ENCODE measurements around the gene CARD10. TPM values are rescaled to one million over a fixed set of nuclear protein-coding genes. Genes with fewer than 3 reads are reported as not detected.

The CARD10 gene
- total and polyA plus RNA-seq, 2 of the 8 experiments (the other 6 are each of a cell fraction or from before 2014, with no cell fraction given): 13.5 to 14.4 TPM

GRCh38 chr22:37515901-37516300, 3.3 kb downstream of the CARD10 start:
- H2BK120ac ChIP-seq (replicated peaks; ENCODE audit: low read depth, low read length): no peak overlapping the region
- no peak overlapping the region for H3K4me3 ChIP-seq (ENCODE audit: extremely low read depth in 1 of 4, insufficient read depth in 2 of 4, low read depth in 3 of 4, low read length in 4 of 4)
- H2AK5ac ChIP-seq (ENCODE audit: low read depth, low read length): no peak overlapping the region; the same call in 1 of the 2 replicates
- no peak for FAIRE-seq
- H3K79me1 ChIP-seq (ENCODE audit: low read depth, low read length): no peaks in the 10 kb centered on the region
- no peak for DNase-seq (ENCODE audit: low read depth in 1 of 2, low spot score in 2 of 2)
- no peak overlapping the region for H4K91ac ChIP-seq (replicated peaks; ENCODE audit: insufficient read length, low read length)
- H3K4me2 ChIP-seq (ENCODE audit: insufficient read depth in 1 of 2, low read depth in 2 of 2, low read length in 2 of 2): no peak overlapping the region
- H3K27me3 ChIP-seq (replicated peaks in 1 of 4; ENCODE audit: control insufficient read depth in 3 of 4, extremely low read depth in 1 of 4, insufficient read depth in 3 of 4, low read length in 3 of 4): peaks cover 7 to 25% (median 16%) of the 10 kb centered on the region in 4 experiments; a peak in 6 of 7 replicates
- TF ChIP-seq ASH2L (IDR thresholded peaks at IDR 0.05; ENCODE audit: low read length): no peak
- peak in 1 of 2 experiments; percentile 13; a peak in 1 of 4 replicates for TF ChIP-seq RAD21 (IDR thresholded peaks at IDR 0.05 in 1 of 2, conservative IDR thresholded peaks at IDR 0.05 in 1 of 2; ENCODE audit: low read depth in 2 of 2, low read length in 2 of 2)
- H3K14ac ChIP-seq (ENCODE audit: insufficient read length): no peak overlapping the region
- no peak overlapping the region for H4K8ac ChIP-seq (ENCODE audit: extremely low read depth, insufficient read depth, low read length)
- H3K9ac ChIP-seq (replicated peaks in 1 of 4; ENCODE audit: extremely low read depth in 1 of 4, low read depth in 3 of 4, low read length in 3 of 4): no peak overlapping the region
- H4K20me1 ChIP-seq (replicated peaks in 1 of 2; ENCODE audit: control insufficient read depth in 1 of 2, insufficient read depth in 2 of 2, low read length in 2 of 2): peaks cover 0 to 1% of the 10 kb centered on the region in 2 experiments
- peaks cover 0 to 8% (median 5%) of the 10 kb centered on the region in 4 experiments; a peak in 4 of 7 replicates for H3K4me1 ChIP-seq (replicated peaks in 1 of 4; ENCODE audit: control insufficient read depth in 3 of 4, insufficient read depth in 4 of 4, low read length in 3 of 4)
- H3K56ac ChIP-seq (replicated peaks; ENCODE audit: insufficient read length, low read depth, low read length): no peak overlapping the region
- no peak overlapping the region for H3K23ac ChIP-seq (ENCODE audit: insufficient read length)
- no peak overlapping the region for H3K18ac ChIP-seq (ENCODE audit: extremely low read depth, low read length)
- H3K27ac ChIP-seq (ENCODE audit: low read depth, low read length): no peak overlapping the region
- no peak overlapping the region for H2BK12ac ChIP-seq (ENCODE audit: low read depth, low read length)
- no peak overlapping the region for H2BK20ac ChIP-seq (ENCODE audit: low read length)
- H3K79me2 ChIP-seq (ENCODE audit: control insufficient read depth in 1 of 2, insufficient read depth in 2 of 2, low read length in 2 of 2): no peaks in the 10 kb centered on the region
- ChIA-PET POLR2A (ENCODE audit: partially characterized antibody) (no interaction called here), CTCF (ENCODE audit: partially characterized antibody) (interaction anchor here (0.6 to 1.5 kb wide), 3 partner anchors 17 to 598 kb away, joined by 3 to 4 read pairs (median 3); no protein-coding TSS in a partner anchor)
- H3K9me3 ChIP-seq (ENCODE audit: insufficient read depth in 2 of 2, low read depth in 1 of 2, low read length in 1 of 2): no peaks in the 10 kb centered on the region
- peaks cover 10% of the 10 kb centered on the region; the same call in 1 of the 2 replicates for H3K23me2 ChIP-seq (ENCODE audit: low read depth, low read length)
- no peak overlapping the region for H3K4ac ChIP-seq (replicated peaks; ENCODE audit: insufficient read length, low read depth, low read length)
- H2BK15ac ChIP-seq (ENCODE audit: low read length): no peak overlapping the region
- no peaks in the 10 kb centered on the region for H3K36me3 ChIP-seq (ENCODE audit: control insufficient read depth in 2 of 4, insufficient read depth in 4 of 4, low read length in 3 of 4)
- H2BK5ac ChIP-seq (ENCODE audit: low read depth, low read length): no peak overlapping the region
- no peak overlapping the region for H4K5ac ChIP-seq (ENCODE audit: insufficient read length, low read depth, low read length)
- no peak overlapping the region for H2AFZ ChIP-seq (ENCODE audit: low read length)
- WGBS, 2 experiments (ENCODE audit: extremely low coverage in 1 of 2, insufficient coverage in 1 of 2, insufficient read length in 1 of 2, insufficient replicate concordance in 2 of 2, low coverage in 1 of 2, low lambda C conversion rate in 2 of 2, missing lambda C conversion rate in 1 of 2): 95% methylated on average over 23 of the region's 23 CpGs; no CpG with 5 or more reads in 1 of the 2 experiments
